ENCODE data around the gene LETM1. TPM values are rescaled to one million over a fixed set of nuclear protein-coding genes. Genes with fewer than 3 reads are reported as not detected.

Gene LETM1
- total and polyA plus RNA-seq, 2 of the 13 experiments (the other 11 are each of a cell fraction or from before 2014, with no cell fraction given) = 9.7 to 41.6 TPM

- TF ChIP-seq MAZ (IDR thresholded peaks at IDR 0.05; ENCODE audit: borderline replicate concordance, low read depth, low read length) (0 out of 2 replicates have a peak, but pooled peaks have one; percentile 15), MAZ (CRISPR knock-in tag; IDR thresholded peaks at IDR 0.05; ENCODE audit: low read depth) (no peak; the same call in 1 of the 2 replicates), KDM5B (CRISPR knock-in tag; IDR thresholded peaks at IDR 0.05; ENCODE audit: borderline replicate concordance) (peak; percentile 81; the same call in 1 of the 2 replicates), RXRA (CRISPR knock-in tag; IDR thresholded peaks at IDR 0.05) (0 out of 2 replicates have a peak, but pooled peaks have one; percentile 54), MXD4 (CRISPR knock-in tag; IDR thresholded peaks at IDR 0.05) (no peak), ZNF253 (CRISPR knock-in tag; IDR thresholded peaks at IDR 0.05; ENCODE audit: borderline replicate concordance) (0 out of 2 replicates have a peak, but pooled peaks have one; percentile 7), CBX5 (CRISPR knock-in tag; IDR thresholded peaks at IDR 0.05; ENCODE audit: borderline replicate concordance) (no peak), SAP130 (CRISPR knock-in tag; IDR thresholded peaks at IDR 0.05; ENCODE audit: low read depth) (peak; percentile 33), PHF8 (CRISPR knock-in tag; IDR thresholded peaks at IDR 0.05) (0 out of 2 replicates have a peak, but pooled peaks have one; percentile 6), ZNF746 (CRISPR knock-in tag; IDR thresholded peaks at IDR 0.05) (no peak), ZNF280B (CRISPR knock-in tag; IDR thresholded peaks at IDR 0.05; ENCODE audit: borderline replicate concordance) (peak; percentile 80; the same call in 1 of the 2 replicates), ZMYM3 (CRISPR knock-in tag; IDR thresholded peaks at IDR 0.05) (no peak), TEAD3 (CRISPR knock-in tag; optimal IDR thresholded peaks at IDR 0.05; ENCODE audit: borderline replicate concordance) (peak; percentile 67), THRA (CRISPR knock-in tag; IDR thresholded peaks at IDR 0.05; ENCODE audit: borderline replicate concordance) (no peak), THYN1 (CRISPR knock-in tag; IDR thresholded peaks at IDR 0.05; ENCODE audit: borderline replicate concordance, low read depth) (no peak), ZNF772 (CRISPR knock-in tag; IDR thresholded peaks at IDR 0.05) (no peak), GATAD2A (CRISPR knock-in tag; IDR thresholded peaks at IDR 0.05) (peak; percentile 31; the same call in 1 of the 2 replicates)
- TF ChIP-seq, protein P1, sequence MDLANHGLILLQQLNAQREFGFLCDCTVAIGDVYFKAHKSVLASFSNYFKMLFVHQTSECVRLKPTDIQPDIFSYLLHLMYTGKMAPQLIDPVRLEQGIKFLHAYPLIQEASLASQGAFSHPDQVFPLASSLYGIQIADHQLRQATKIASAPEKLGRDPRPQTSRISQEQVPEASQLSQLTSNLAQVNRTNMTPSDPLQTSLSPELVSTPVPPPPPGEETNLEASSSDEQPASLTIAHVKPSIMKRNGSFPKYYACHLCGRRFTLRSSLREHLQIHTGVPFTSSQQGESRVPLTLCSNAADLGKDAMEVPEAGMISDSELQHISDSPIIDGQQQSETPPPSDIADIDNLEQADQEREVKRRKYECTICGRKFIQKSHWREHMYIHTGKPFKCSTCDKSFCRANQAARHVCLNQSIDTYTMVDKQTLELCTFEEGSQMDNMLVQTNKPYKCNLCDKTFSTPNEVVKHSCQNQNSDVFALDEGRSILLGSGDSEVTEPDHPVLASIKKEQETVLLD (CRISPR knock-in tag; IDR thresholded peaks at IDR 0.05; ENCODE audit: low read depth) = peak; percentile 76
Observed at GRCh38 chr4:1792832-1793495, 63.0 kb downstream of the LETM1 start, which contains the start of gene FGFR3 (continued).
